DMS153 (cell line): ENCODE data around the gene CHST1.

ENCODE experiments used
- DNase-seq: peaks from one replicate; lab custom pipeline; 2025; lab: John Stamatoyannopoulos, UW

CHST1 gene

GRCh38 chr11:45646275-45646927, 19.0 kb downstream of the CHST1 start:
- no peak for DNase-seq

- DNase-seq = no peak
Measured at GRCh38 chr11:45644981-45645889, 20.2 kb downstream of the CHST1 start.

GRCh38 chr11:45643598-45644260, 21.7 kb downstream of the CHST1 start:
- no peak for DNase-seq

- no peak for DNase-seq
Measured at GRCh38 chr11:45641961-45642360, 23.5 kb downstream of the CHST1 start.

GRCh38 chr11:45638051-45638450, 27.4 kb downstream of the CHST1 start:
- no peak for DNase-seq

- no peak for DNase-seq
Measured at GRCh38 chr11:45635907-45636306, 29.5 kb downstream of the CHST1 start.

GRCh38 chr11:45625611-45626010, 39.8 kb downstream of the CHST1 start:
- no peak for DNase-seq

- no peak for DNase-seq
Measured at GRCh38 chr11:45624095-45624494, 41.3 kb downstream of the CHST1 start.

- no peak for DNase-seq
Measured at GRCh38 chr11:45622861-45623260, 42.6 kb downstream of the CHST1 start.

- DNase-seq = no peak
Measured at GRCh38 chr11:45622283-45622682, 43.1 kb downstream of the CHST1 start.

GRCh38 chr11:45621588-45621987, 43.8 kb downstream of the CHST1 start:
- no peak for DNase-seq

GRCh38 chr11:45620243-45620642, 45.2 kb downstream of the CHST1 start:
- DNase-seq = no peak

GRCh38 chr11:45618897-45619296, 46.5 kb downstream of the CHST1 start:
- DNase-seq = no peak

- DNase-seq = no peak
Measured at GRCh38 chr11:45617871-45618601, 47.4 kb downstream of the CHST1 start.

GRCh38 chr11:45616802-45617549, 48.4 kb downstream of the CHST1 start:
- no peak for DNase-seq

GRCh38 chr11:45615182-45615792, 50.1 kb downstream of the CHST1 start:
- DNase-seq = no peak

GRCh38 chr11:45614196-45614828, 51.1 kb downstream of the CHST1 start:
- DNase-seq = no peak

- DNase-seq = no peak
Measured at GRCh38 chr11:45610627-45611026, 54.8 kb downstream of the CHST1 start.

- no peak for DNase-seq
Measured at GRCh38 chr11:45609902-45610301, 55.5 kb downstream of the CHST1 start.

- DNase-seq = no peak
Measured at GRCh38 chr11:45609337-45609736, 56.1 kb downstream of the CHST1 start.
